Left renal cortex interstitium (tissue), 4 donors: Measurements from ENCODE around the gene RBMS2. TPM values are rescaled to one million over a fixed set of nuclear protein-coding genes. Genes with fewer than 3 reads are reported as not detected.
"Not testable (repeated sequence)": the region's sequence is repeated elsewhere in the genome, so short reads cannot be mapped to it uniquely, and the experiment has no call there.

Experiments used
- DNase-seq, 4 donors: peaks; one replicate each; pipeline ENCODE4 v3.0.0-alpha.2; 2013; ENCODE audit warnings: low read depth in 4 of 4, low spot score in 2 of 4, missing footprints in 1 of 4
- polyA plus RNA-seq, 4 donors: library from polyadenylated mRNA; unstranded; fragments of 120-200 nt; gene quantifications; one replicate each; pipeline ENCODE4 v1.2.1, GENCODE V29; 2013; ENCODE audit not compliant: insufficient read length in 4 of 4

The RBMS2 gene
- polyA plus RNA-seq, 4 donors, result 34.6 to 47.2 (median 39.0) TPM

DNA sequence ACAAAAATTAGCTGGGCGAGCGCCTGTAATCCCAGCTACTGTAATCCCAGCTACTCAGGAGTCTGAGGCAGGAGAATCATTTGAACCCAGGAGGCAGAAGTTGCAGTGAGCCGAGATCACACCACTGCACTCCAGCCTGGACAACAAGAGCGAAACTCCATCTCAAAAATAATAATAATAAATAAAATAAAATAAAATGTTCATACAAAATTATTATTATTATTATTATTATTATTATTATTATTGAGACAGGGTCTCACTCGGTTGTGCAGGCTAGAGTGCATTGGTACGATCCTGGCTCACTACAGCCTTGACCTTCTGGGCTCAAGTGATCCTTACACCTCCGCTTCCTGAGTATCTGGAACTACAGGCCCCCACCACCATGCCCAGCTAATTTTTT is 55.6 kb downstream of the RBMS2 start:
- not testable (repeated sequence) for DNase-seq

DNA sequence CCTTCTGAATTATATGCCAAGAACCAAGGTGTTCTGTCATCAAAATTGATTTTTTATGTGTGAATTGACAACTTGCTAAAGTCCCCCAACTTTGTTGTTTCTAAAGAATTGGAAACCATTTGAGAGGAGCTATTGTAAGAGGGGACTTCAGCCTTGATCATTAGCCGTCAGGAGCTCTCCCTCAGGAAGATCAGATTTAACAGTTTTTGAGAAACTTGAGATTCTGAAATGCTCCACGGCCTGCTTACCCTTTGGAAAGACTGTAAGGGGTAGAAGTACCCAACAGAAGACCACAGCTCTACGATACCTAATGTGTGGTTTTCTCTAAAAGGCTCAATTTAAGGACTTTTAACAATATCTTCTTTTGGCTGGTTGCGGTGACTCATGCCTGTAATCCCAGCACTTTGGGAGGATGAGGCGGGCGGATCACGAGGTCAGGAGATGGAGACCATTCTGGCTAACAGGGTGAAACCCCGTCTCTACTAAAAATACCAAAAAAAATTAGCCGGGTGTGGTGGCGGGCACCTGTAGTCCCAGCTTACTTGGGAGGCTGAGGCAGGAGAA is 57.4 kb downstream of the RBMS2 start:
- no peak for DNase-seq

DNA sequence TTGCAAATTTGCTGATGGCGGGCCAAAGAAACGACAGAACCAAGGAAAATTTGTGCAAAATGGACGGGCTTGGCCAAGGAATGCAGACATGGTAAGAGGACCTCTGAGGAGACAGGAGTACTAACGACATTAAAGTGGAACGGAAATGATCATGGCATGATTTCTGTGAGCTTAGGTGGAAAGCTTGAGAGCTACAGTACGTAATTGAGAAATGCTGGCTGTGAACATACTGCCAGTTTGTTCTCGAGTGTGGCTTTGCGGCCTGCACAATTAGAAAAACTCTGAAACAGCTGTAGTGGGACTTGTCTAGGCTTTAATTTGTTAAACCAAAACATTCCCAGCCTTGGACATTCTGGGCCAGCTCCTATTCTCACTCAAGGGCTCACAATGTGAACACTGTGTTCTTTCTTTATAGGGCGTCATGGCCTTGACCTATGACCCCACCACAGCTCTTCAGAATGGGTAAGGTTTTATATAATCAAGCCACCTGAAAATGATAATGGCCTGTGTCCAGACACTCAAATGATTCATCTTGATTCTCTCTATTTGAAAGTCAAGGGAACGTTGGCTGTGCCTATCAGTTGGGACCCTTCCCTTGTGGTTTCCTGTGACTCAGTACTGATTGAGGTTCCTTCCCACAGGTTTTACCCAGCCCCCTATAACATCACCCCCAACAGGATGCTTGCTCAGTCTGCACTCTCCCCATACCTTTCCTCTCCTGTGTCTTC is 60.0 kb downstream of the RBMS2 start:
- no peak for DNase-seq

DNA sequence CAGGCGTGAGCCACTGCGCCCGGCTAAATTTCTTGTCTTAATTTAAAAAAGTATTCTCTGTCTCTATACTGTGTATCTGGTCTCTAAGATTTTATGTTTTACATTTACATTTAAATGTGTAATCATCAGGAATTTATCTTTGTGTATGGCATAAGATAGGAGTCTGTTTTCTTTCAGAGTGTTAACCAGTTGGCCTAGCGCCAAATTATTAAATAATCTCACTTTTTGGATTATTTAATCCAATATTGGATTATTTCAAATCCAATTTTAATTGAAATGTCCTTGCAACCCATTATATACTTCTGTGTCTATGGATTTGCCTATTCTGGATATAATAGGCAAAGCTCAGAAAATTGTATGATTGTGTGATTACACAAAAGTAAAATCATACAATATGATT is 63.5 kb downstream of the RBMS2 start:
- DNase-seq, result no peak

DNA sequence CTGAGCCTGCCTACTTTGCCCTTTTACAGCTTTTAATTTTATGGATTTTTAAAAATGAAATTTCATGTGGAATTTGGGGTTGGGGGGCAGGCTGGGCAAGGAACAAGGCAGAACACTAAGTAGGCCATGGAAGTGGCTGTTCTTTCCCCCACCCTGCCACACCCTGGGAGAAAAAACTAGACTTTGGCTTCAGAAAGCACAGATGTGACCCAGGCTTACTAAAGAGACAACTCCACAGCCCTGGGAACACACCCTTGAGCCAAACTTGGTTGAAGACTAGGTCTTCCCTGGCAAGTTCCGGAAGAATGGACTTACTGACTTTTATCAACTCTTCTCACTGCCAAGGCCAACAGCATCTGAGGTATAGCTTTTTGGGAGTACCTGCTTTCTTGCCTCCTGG is 68.2 kb downstream of the RBMS2 start:
- DNase-seq, result no peak

DNA sequence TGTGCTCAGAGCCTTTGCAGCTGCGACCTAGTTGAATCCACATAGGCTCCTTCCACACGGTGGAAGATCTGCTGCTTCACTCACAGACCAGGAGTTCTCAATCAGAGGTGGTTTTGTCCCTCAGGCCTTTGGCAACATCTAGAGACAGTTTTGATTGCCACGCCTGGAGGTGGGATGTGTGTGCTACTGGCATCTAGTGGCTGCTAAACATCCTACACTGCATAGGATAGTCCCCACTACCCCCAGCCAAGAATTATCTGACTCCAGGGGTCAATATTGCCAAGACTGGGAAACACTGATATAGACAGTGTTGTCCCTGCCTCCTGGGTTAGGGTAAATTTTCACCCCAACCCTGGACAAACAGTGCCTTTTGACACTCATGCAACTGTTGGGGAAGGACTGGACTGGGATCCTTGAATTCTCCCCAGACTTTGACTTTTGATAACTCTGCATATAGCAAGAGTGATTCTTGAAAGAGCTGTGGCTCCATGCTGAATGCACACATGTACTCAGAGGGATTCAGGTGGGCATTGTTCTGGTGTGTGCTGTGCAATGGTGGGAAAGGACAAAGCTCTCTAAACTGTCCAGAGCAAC is 68.7 kb downstream of the RBMS2 start:
- no peak for DNase-seq

DNA sequence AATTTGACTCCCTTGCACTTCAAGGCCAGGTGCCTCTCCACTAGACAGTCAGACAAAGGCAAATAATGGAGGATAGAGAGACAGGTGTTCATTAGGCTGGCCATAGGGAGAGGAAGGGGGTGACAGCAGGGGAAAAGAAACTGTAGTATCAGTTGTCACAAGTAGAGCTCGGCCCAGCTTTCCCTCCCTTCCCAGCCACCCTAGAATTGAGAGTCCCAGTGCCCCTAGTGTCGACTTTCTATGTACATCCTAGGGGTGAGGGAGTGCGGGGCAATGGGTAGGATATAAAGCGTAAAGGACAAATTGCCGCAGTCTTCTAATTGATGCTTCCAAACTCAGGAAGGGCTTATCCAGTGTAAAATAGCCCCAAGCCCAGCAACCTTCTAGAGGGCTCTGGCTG is 69.5 kb downstream of the RBMS2 start:
- no peak for DNase-seq

DNA sequence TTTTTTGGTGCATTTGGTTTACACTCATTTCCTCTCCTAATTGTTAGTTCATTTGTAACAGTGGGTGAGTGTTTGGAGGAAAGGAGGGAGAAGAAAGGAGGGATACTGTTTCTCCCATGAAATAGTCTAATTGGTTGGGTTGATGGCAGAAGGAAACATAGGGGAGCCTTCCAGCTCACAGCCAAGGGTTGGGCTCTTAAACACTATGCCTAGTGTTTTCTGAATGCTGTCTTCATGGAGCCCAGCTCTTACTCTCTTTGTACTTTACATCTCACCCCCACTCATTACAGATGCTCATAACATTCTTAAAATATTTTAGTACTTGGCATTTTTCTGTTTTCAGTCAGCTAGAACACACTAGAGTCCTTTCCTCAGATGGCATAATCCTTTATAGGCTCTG is 70.3 kb downstream of the RBMS2 start:
- no peak for DNase-seq

DNA sequence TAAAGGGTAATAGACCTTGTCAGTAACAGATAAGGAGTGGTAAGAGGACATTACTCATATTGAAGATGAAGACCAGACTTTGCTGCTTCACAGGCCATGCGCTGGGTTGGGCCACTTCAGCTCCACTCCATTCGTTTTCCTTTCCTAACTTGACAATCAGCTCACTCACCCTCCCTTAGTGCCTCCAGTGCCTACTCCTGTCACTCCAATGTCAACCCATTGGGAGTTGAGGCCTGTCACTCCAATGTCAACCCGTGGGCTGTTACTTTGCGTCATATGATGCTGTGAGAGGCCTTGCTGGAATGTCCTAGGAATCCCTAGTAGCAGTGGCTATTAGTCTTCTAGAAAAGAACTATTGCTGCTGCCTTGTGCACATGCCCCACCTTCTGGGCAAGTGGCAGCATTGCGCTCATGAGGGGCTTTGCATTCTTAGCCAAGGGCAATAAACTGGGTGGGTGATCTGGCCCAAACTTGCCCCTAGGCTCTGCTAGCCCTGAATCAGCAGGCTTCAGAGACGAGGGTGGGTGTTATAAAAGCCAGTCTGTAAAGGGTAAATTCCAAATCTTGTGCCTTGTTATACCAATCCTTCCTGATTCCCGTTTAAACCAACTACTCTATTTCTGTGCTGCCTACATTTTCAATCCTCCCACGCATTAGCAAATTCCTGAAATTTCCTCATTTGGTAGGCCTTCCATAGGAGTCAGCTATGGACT is 72.4 kb downstream of the RBMS2 start:
- DNase-seq, result peak in 3 of 4 donors; percentile 41 to 68 (median 59)

DNA sequence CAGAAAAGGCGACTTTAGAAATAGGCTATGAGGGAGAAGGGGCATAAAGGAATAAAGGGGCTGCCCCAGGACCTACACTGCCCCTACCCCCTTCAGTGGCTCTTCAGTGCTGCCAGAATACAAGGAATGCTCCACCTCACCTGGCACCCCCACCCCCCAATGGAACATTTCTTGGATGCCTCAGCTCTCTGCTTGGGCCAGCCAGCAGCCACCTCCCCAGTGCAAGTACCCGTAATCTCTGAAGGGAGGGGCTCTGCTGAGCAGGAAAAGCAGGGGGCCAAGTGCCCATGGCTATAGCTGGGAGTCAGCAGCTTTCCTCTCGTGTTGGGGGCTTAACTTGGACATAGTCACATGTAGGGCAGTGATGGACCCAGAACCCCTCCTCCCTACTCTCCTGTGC is 75.2 kb downstream of the RBMS2 start:
- no peak for DNase-seq

DNA sequence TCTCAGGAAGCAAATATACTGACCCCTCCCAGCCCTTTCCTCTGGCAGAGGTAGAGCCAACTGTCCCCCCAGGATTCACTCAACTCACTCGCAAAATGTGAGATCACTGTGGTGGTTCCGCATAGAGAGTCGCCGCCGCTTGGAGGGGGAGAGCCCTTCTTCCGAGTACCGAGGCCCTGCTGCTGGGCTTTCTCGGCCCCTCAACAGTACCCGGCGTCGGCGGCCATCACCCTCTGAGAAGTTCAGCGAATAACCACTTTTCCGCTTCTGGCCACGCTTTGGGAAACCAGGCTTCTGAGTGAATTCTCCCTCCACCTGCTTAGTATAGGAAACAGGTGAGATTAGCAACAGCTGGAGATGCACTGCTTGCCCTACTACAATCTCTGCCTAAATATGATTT is 77.4 kb downstream of the RBMS2 start:
- DNase-seq, result no peak

DNA sequence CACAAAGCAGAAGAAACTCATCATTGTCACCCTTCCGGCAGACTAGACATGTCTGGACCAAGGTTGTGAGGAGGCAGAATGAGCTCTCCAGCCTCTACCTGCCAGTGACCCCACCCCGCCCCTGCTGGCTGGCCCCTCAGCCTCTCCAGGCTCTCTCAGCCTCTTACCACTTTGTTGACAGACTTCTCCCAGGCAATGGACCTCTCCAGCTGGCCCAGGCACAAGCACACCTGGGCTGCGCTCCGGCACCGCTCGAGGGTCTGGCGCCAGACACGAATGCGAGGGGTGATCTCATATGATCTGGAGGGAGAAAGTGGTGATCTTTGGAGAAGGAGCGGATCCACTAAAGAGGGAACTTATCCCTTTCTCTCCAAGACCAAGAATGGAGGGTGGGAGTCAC is 78.2 kb downstream of the RBMS2 start:
- DNase-seq, result no peak

DNA sequence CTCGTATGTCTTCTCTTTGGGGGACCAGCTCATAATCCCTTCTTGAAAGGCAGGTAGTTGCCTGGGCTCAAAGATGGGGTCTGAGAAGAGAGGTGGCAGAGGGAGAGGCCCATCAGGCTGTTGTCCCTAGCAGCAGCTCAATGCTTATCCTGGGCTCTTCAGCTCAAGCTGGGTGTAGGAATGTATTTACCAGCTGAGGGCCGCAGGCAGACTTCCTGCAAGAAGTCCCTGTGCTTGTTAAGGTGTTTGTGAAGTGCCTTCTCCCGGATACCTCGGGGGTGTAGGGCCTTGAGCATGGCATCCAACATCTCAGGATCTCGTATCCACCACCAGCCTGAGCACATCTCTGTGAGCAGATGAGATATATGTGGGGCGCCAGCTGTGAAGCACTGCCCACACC is 79.1 kb downstream of the RBMS2 start:
- DNase-seq, result no peak

DNA sequence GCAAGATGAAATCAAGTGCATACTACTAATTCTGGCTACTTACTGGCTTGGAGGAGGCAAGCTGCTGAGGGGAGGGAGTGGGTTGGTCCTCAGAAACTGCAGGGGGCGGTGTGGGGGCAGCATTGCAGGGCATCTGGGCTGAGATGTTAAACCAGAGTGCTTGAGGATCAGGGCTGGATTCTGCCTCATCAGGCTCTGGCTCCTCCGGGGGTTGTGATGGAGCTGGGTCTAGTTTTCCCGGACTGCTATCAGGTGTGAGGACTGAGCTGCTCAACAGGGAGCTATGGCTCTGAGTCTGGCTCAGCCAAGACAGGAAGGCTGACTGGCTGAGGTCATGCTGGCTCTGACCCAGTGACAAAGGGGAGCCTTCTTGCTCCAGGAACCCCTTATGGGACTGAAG is 79.9 kb downstream of the RBMS2 start:
- DNase-seq, result no peak

DNA sequence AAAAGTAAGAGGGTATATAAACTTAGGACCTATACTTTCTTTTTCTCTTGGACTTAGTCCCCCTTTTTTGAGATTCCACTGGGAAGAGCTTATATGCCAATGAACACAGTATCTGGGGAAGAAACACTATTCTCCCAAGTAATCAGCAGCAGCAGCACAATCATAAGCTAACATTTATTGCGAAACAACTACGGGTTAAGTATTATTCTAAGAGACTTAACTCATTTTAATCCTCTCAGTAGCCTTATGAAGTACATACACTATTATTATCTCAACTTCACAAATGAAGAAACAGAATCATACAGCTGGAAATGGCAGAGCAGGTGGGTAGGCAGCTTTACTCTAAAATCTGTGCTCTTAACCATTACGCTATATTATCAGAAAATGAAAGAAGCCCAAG is 80.6 kb downstream of the RBMS2 start:
- DNase-seq, result no peak

DNA sequence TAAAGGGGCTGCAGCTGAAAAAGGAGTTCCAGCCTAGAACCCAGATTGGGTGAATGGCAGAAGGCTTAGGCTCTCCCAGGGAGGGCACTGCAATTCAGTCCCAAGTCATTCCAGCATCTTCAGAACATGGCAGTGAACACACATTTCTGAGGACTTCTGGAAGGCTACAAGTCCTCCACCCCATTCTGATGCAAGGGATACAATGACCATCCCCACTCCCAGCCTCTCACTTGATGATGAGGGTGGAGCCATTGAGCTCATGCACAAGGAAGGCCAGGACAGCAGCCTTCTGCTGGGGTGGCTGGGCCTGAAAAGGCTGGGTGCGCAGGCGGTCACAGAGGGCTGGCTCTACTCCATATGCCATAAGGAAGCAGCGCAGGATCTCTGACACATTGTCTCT is 82.7 kb downstream of the RBMS2 start:
- DNase-seq, result no peak

DNA sequence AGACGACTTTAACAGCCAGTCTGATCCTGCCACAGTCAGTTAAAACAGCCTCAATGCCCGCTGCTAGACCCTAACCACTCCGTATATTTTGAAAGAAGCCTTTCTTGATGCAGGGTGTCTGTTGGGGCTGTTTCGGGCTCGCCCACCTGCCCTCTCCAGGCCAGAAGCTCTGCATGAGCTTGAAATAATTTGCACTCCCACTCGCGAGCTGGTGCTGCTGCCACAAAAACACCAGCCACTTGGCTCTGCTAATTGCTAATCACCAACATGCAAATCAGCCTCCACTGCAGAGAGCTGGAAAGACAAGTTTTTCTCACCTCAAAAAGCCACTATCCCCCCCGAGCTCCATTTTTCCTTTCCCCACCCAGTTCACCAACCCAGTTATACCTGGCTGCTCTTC is 93.0 kb downstream of the RBMS2 start:
- DNase-seq, result no peak

DNA sequence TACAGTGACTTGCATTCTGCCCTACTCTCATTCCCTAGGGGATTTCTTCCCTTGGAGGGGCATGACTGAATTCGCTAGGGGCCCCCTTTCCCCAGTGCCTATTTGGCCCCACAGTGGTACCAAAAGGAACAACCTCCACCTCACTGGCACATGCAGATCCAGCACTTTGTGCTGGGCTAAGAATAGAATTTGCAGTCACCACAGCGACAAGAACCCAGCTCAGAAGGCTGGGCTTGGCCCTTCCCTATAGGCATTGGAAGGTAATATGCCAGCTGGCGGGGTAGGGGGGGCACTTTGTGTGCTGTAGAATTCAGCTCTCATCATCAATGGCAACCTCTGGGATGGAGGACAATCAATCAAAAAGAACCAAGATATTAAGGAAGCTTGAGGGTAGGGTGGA is 94.6 kb downstream of the RBMS2 start:
- DNase-seq, result no peak

DNA sequence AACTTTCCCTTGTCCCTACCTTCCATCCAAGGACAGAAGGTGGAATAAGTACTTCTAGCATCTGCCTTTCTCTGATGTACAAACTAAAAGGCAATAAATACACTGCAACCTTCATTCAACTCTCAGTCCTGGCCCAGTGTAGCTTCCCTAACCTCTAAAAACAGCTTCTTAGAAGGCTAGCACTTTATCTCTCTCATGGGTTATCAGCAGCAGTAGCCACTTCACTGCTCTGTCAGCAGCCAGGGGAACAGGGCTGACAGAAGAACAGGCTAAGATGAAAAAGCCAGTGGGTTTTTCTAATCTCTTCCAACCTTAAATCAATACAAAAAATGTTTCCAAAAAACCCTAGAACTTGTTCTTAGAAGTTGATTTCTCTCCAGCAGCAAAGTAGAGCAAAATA is 95.3 kb downstream of the RBMS2 start:
- DNase-seq, result no peak

DNA sequence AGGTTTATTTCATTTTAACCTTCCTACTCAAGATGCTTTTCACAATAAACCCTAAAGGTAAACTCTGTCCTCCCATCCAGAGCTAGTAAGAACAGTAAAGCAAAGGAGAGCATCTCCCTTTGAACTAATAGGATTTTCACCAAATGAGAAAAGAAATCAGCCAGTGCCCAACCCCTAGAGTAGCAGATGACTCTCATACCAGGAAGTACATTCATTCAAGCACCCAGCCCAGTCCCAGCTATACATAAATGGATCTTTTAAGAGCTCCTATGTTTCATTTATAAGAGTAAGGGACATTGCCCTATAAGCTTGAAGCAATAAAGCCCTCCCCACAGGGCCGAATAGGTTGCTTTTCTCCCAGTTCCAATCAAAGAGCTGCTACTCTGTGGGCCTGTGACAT is 100.9 kb downstream of the RBMS2 start:
- DNase-seq, result no peak

DNA sequence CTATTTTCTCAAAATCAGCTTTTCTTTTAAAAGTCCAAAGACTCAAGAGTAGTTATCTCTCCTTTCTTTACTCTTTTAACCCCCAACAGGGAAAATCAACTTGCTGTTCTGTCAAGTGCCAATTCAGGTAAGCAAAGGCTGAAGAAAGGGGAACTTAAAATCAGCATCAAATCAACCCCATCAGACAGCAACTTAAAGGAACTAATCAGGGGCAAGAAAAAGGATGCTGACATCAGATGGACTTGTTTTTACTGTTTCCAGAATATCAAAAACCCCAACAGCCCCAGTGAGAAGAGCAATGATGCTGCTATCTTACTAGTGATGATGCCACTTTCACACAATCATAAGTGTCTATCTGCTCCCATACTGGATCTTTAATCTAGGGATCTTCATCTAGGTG is 105.1 kb downstream of the RBMS2 start:
- no peak for DNase-seq
